ENCODE data around the gene TLX1.

The TLX1 gene

DNA sequence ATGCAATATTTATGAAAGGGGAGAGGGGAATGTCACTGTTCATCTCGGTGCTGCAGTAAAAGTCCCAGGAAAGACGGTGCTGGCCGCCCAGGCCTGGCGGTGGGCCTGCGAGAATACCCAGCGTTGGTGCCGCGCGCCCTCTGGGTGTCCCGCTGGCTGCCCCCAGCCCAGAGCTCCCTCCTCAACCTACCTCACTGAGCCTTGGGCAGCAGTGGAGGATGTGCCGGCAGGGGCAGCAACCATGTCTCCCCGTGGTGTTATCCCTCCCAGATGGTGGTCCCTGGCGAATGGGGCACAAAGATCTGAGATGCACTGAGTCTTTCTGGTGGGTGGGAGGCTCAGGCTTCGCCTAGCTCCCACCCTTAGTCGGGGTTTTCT is 9.5 kb upstream of the TLX1 start:
- TF ChIP-seq SIN3A (IDR thresholded peaks at IDR 0.05; ENCODE audit: borderline replicate concordance, insufficient read depth, low read length) (no peak), FOXP2 (optimal IDR thresholded peaks at IDR 0.05; ENCODE audit: borderline replicate concordance, extremely low read depth, extremely low read length, insufficient read depth) (no peak), POLR2AphosphoS5 (IDR thresholded peaks at IDR 0.05; ENCODE audit: low read depth, low read length) (no peak), TAF1 (IDR thresholded peaks at IDR 0.05; ENCODE audit: borderline replicate concordance, insufficient read depth, low read length) (no peak)
- TF ChIP-seq, protein P1, sequence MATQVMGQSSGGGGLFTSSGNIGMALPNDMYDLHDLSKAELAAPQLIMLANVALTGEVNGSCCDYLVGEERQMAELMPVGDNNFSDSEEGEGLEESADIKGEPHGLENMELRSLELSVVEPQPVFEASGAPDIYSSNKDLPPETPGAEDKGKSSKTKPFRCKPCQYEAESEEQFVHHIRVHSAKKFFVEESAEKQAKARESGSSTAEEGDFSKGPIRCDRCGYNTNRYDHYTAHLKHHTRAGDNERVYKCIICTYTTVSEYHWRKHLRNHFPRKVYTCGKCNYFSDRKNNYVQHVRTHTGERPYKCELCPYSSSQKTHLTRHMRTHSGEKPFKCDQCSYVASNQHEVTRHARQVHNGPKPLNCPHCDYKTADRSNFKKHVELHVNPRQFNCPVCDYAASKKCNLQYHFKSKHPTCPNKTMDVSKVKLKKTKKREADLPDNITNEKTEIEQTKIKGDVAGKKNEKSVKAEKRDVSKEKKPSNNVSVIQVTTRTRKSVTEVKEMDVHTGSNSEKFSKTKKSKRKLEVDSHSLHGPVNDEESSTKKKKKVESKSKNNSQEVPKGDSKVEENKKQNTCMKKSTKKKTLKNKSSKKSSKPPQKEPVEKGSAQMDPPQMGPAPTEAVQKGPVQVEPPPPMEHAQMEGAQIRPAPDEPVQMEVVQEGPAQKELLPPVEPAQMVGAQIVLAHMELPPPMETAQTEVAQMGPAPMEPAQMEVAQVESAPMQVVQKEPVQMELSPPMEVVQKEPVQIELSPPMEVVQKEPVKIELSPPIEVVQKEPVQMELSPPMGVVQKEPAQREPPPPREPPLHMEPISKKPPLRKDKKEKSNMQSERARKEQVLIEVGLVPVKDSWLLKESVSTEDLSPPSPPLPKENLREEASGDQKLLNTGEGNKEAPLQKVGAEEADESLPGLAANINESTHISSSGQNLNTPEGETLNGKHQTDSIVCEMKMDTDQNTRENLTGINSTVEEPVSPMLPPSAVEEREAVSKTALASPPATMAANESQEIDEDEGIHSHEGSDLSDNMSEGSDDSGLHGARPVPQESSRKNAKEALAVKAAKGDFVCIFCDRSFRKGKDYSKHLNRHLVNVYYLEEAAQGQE (IDR thresholded peaks at IDR 0.05; ENCODE audit: insufficient read depth in 1 of 2, low read depth in 2 of 2, low read length in 2 of 2), result no peak

DNA sequence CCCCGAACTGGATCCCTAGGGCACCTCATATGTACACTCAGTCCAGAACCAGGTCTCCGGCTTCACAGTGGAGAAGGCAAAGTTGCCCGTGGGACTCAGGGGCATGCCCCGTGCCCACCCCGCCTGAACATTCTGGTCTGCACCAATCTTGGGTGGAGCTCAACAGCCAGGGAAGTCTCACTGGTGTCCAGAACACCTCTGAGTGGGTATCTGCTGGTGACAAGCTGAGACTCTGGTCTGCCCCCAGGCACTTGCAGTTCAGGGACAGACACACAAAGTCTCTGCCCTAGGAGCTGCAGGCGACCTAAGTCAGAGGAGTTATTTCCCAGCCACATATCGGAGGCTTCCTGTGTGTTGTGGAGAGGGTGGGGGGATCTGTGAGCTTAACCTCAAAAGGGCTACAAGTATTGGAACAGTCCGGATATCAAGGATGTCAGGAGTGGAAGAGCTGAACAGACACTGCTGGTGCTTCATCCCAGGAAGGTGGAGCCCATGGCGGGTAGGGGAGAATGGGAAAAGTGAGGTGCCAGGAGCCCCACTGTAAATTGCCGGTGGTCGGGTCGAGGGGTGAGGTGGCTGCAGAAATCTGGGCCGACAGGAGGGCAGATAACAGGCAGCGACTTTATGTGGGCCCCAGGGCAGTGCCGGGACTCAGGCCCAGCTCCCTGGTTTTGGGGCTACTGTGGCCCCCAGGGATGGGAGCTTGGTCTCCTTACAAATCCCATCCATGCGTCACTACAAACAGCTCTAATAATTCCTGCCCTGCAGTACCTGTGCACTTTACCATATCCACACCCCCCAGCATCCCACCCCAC is 8.6 kb upstream of the TLX1 start:
- TF ChIP-seq SIN3A (IDR thresholded peaks at IDR 0.05; ENCODE audit: borderline replicate concordance, insufficient read depth, low read length), result no peak
- TF ChIP-seq TAF1 (IDR thresholded peaks at IDR 0.05; ENCODE audit: borderline replicate concordance, insufficient read depth, low read length), result no peak
- TF ChIP-seq, protein P1 (IDR thresholded peaks at IDR 0.05; ENCODE audit: insufficient read depth in 1 of 2, low read depth in 2 of 2, low read length in 2 of 2), result no peak
- TF ChIP-seq FOXP2 (optimal IDR thresholded peaks at IDR 0.05; ENCODE audit: borderline replicate concordance, extremely low read depth, extremely low read length, insufficient read depth), result no peak
- TF ChIP-seq POLR2AphosphoS5 (IDR thresholded peaks at IDR 0.05; ENCODE audit: low read depth, low read length), result no peak

DNA sequence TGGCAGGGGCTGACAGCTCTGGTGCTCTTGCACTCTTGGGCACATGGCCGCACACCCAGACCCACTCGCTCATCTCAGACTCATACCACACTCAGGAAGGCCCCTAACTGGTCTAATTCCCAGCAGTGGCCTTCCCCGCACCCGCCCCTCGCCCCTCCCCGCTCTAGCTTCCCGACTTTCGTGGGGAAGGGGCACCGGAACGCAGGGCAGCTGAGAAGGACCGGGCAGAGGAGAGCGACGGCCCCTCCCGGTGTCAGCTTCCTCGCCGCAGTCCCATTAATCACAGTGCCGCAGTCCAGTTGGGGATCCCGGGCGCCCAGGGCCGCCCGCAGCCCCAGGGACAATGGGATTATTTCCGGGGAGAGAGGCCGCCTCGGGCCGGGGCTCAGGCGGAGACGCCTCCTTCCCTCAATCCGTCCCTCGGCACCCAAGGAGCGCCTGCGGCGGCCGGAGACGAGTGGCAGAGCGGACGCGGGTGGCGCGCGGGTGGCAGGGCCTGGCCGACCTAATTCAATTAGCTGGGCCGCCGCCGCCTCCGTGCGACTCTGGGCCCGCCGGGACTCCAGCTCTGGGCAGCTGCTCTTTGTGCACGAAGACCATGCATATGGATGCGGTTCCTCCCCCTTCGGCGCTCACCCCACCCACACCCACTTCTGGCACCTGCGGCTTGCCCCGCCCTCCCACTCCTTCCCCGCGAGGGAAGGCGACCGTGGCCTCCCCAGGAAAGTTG is 7.8 kb upstream of the TLX1 start:
- no peak for TF ChIP-seq SIN3A (IDR thresholded peaks at IDR 0.05; ENCODE audit: borderline replicate concordance, insufficient read depth, low read length)
- TF ChIP-seq TAF1 (IDR thresholded peaks at IDR 0.05; ENCODE audit: borderline replicate concordance, insufficient read depth, low read length), result no peak
- TF ChIP-seq, protein P1 (IDR thresholded peaks at IDR 0.05; ENCODE audit: insufficient read depth in 1 of 2, low read depth in 2 of 2, low read length in 2 of 2), result no peak
- no peak for TF ChIP-seq POLR2AphosphoS5 (IDR thresholded peaks at IDR 0.05; ENCODE audit: low read depth, low read length)
- no peak for TF ChIP-seq FOXP2 (optimal IDR thresholded peaks at IDR 0.05; ENCODE audit: borderline replicate concordance, extremely low read depth, extremely low read length, insufficient read depth)

DNA sequence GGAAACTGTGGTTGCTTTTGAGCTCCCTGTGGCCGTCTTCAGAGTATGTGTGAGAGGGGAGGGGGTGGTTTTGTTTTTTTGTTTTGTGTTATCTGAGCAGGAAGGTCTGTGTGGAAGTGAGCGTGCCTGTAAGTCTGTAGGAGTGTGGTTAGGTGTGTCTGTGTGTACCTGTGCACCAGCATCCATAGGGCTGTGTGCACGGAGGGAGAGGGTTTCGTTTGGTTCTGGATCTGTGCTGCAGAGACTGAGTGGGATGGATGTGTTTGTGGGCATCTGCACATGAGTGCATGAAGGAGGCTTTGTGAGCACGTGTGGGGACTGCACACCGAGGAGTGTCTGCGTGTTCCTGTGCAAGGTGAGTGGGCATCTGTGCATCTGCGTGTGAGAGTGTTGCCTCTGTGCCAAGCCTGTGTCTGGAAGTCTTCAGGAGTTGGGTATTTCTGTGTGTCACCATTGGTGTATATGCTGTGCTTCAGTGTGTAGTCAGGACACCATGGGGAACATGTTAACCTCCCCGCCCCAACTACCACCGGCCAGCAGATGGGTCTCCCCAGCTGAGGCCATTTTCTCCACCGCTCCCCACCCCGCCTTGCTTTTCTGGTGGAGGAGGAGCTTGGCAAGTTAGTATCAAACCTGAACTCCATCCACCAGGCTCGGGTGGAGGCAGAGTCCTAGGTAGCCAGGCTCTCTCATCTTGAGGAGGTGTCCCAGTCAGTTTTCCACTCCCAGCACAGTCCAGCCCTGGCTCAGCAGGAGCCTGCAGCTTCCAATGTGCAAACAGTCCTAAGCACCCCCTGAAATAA is 7.1 kb upstream of the TLX1 start:
- TF ChIP-seq POLR2AphosphoS5 (IDR thresholded peaks at IDR 0.05; ENCODE audit: low read depth, low read length) (no peak), TAF1 (IDR thresholded peaks at IDR 0.05; ENCODE audit: borderline replicate concordance, insufficient read depth, low read length) (no peak), FOXP2 (optimal IDR thresholded peaks at IDR 0.05; ENCODE audit: borderline replicate concordance, extremely low read depth, extremely low read length, insufficient read depth) (no peak), SIN3A (IDR thresholded peaks at IDR 0.05; ENCODE audit: borderline replicate concordance, insufficient read depth, low read length) (no peak)
- TF ChIP-seq, protein P1 (IDR thresholded peaks at IDR 0.05; ENCODE audit: insufficient read depth in 1 of 2, low read depth in 2 of 2, low read length in 2 of 2), result no peak

Measured in PFSK-1 (cell line).